Activated CD4-positive, alpha-beta memory T cell treated with anti-CD3 and anti-CD28 coated beads for 36 hours (primary cell): ENCODE results near the gene BIRC6. TPM values are rescaled to one million over a fixed set of nuclear protein-coding genes. Genes with fewer than 3 reads are reported as not detected.

Source experiments
- CTCF ChIA-PET: fragments of 350-600 bp; sonication (Branson Sonifier 250); formaldehyde crosslinking; loops from one replicate; lab custom pipeline; 2021; ENCODE audit warnings: antibody characterized with exemption, inconsistent platforms; lab: Charles Lee
- POLR2A ChIA-PET: fragments of 350-600 bp; sonication (Branson Sonifier 250); formaldehyde crosslinking; loops from one replicate; lab custom pipeline; 2021; ENCODE audit warnings: antibody characterized with exemption; lab: Charles Lee
- DNase-seq: peaks from one replicate; pipeline ENCODE4 v3.0.0-alpha.2; 2020
- H3K27ac Mint-ChIP-seq: one replicate; pipeline ENCODE4 v1.8.0; 2021; ENCODE audit warnings: mixed read lengths
- H3K27me3 Mint-ChIP-seq: one replicate; pipeline ENCODE4 v1.8.0; 2021; ENCODE audit warnings: mixed read lengths
- H3K36me3 Mint-ChIP-seq: one replicate; pipeline ENCODE4 v1.8.0; 2021; ENCODE audit warnings: mixed read lengths
- H3K4me1 Mint-ChIP-seq: one replicate; pipeline ENCODE4 v1.8.0; 2021; ENCODE audit warnings: low read depth, mixed read lengths
- H3K4me3 Mint-ChIP-seq: one replicate; pipeline ENCODE4 v1.8.0; 2021; ENCODE audit warnings: mild to moderate bottlenecking, mixed read lengths
- H3K9me3 Mint-ChIP-seq: one replicate; pipeline ENCODE4 v1.8.0; 2021; ENCODE audit warnings: mixed read lengths
- intact Hi-C: fragments of 100-400 bp; cut with micrococcal nuclease; formaldehyde crosslinking; loops from one replicate; pipeline ENCODE4 v1.15.1; 2023
- total RNA-seq, 2 experiments: library from RNA; stranded (reverse); gene quantifications; one replicate each; pipeline ENCODE4 v1.2.3, GENCODE V29; 2021

Gene BIRC6
- total RNA-seq, 2 experiments from 2014 or later: 58.2 to 62.4 TPM

DNA sequence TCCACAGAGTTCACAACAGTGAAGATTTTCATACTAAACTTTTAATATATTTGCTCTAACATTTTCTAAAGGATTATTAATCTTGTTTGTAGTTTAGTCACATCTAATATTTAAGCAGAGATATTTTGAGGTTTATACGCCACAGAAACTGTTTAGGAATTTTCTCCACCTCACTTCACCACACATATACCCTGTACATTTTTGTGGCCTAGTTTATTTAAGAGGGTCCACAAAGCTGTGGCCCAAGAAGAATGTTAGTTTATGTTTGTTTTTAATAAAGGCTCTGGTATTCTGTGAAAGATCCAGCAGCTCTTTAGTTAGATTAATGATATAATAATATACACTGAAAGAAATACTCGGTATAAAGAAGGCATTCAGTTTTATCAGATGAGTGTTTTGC lies 138.3 kb downstream of the BIRC6 start:
- peaks cover 18% of the 10 kb centered on the region for H3K36me3 Mint-ChIP-seq
- ChIA-PET POLR2A (no interaction called here), CTCF (no interaction called here)
- H3K9me3 Mint-ChIP-seq: no peaks in the 10 kb centered on the region
- H3K27me3 Mint-ChIP-seq: no peaks in the 10 kb centered on the region
- intact Hi-C loops: no loop called here
- DNase-seq: no peak
- peaks cover 5% of the 10 kb centered on the region for H3K4me1 Mint-ChIP-seq
- no peak overlapping the region for H3K27ac Mint-ChIP-seq
- no peak overlapping the region for H3K4me3 Mint-ChIP-seq

DNA sequence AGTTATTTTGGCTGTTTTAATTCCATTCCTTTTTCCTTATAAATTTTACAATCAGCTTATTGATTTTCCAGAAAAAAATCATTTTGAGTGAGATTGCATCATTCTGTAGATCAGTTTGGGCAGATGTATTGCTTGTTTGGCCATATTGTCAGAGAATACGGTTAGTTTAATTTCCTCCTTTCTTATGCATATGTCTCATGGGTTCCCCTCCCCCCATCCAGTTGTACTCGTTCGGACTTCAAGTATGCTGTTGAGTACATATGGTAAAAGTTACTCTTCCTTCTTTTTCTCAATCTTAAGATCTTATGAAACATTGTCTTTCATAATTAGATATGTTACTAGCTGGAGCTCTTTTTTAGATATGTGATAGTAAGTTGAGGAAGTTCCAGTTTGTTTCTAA lies 139.8 kb downstream of the BIRC6 start:
- POLR2A ChIA-PET: no interaction called here

DNA sequence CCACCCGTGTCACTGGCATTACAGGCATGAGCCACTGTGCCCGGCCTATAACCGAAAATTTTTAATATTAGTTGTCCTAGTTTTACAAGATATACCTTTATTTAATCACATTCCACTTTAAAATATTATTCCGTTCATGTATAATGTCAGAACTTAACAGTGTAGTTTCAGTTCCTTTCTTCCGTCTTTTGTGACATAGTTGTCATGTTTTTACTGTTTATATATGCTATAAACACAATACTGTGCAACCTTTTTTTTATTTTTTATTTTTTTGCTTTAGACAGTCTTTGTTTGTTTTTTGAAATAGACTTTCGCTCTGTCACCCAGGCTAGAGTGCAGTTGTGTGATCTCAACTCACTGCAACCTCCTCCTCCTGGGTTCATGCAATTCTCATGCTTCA lies 141.5 kb downstream of the BIRC6 start:
- no peak overlapping the region for H3K27ac Mint-ChIP-seq
- POLR2A ChIA-PET: no interaction called here
- no peaks in the 10 kb centered on the region for H3K4me1 Mint-ChIP-seq
- H3K27me3 Mint-ChIP-seq: no peaks in the 10 kb centered on the region
- H3K9me3 Mint-ChIP-seq: no peaks in the 10 kb centered on the region
- H3K4me3 Mint-ChIP-seq: no peak overlapping the region
- H3K36me3 Mint-ChIP-seq: peaks cover 24% of the 10 kb centered on the region
- CTCF ChIA-PET: no interaction called here
- no peak for DNase-seq
- intact Hi-C loops: no loop called here

More for the DNA sequence above, 139.8 kb downstream of the BIRC6 start:
- no peak overlapping the region for H3K27ac Mint-ChIP-seq
- CTCF ChIA-PET: interaction anchor here (1.0 kb wide), 1 partner anchor 10 kb away, joined by 3 read pairs; no protein-coding TSS in a partner anchor
- intact Hi-C loops: no loop called here
- H3K9me3 Mint-ChIP-seq: no peaks in the 10 kb centered on the region
- peaks cover 19% of the 10 kb centered on the region for H3K36me3 Mint-ChIP-seq
- no peak for DNase-seq
- no peaks in the 10 kb centered on the region for H3K27me3 Mint-ChIP-seq
- H3K4me3 Mint-ChIP-seq: no peak overlapping the region
- no peaks in the 10 kb centered on the region for H3K4me1 Mint-ChIP-seq

- intact Hi-C loops: no loop called here
- peaks cover 23% of the 10 kb centered on the region for H3K36me3 Mint-ChIP-seq
- H3K27me3 Mint-ChIP-seq: no peaks in the 10 kb centered on the region
- ChIA-PET POLR2A (no interaction called here), CTCF (no interaction called here)
- H3K4me3 Mint-ChIP-seq: no peak overlapping the region
- no peak overlapping the region for H3K27ac Mint-ChIP-seq
- DNase-seq: no peak
- H3K9me3 Mint-ChIP-seq: no peaks in the 10 kb centered on the region
- no peaks in the 10 kb centered on the region for H3K4me1 Mint-ChIP-seq
Observed at GRCh38 chr2:32502941-32503340, 146.1 kb downstream of the BIRC6 start.

GRCh38 chr2:32504877-32505478 lies 148.2 kb downstream of the BIRC6 start:
- intact Hi-C loops: no loop called here

GRCh38 chr2:32506446-32506845 lies 149.6 kb downstream of the BIRC6 start:
- intact Hi-C loops: no loop called here
- H3K9me3 Mint-ChIP-seq: no peaks in the 10 kb centered on the region
- no peaks in the 10 kb centered on the region for H3K4me1 Mint-ChIP-seq
- CTCF ChIA-PET: interaction anchor here (1.0 kb wide), 1 partner anchor 9 kb away, joined by 3 read pairs; no protein-coding TSS in a partner anchor
- no peaks in the 10 kb centered on the region for H3K27me3 Mint-ChIP-seq
- POLR2A ChIA-PET: no interaction called here
- no peak overlapping the region for H3K4me3 Mint-ChIP-seq
- no peak overlapping the region for H3K27ac Mint-ChIP-seq
- DNase-seq: no peak
- H3K36me3 Mint-ChIP-seq: peaks cover 30% of the 10 kb centered on the region

More at GRCh38 chr2:32504877-32505478, 148.2 kb downstream of the BIRC6 start:
- H3K4me3 Mint-ChIP-seq: no peak overlapping the region
- no peak for DNase-seq
- H3K36me3 Mint-ChIP-seq: peaks cover 27% of the 10 kb centered on the region
- no peak overlapping the region for H3K27ac Mint-ChIP-seq
- ChIA-PET POLR2A (no interaction called here), CTCF (interaction anchor here (0.6 kb wide), 2 partner anchors 12 to 15 kb away, joined by 3 to 6 read pairs; no protein-coding TSS in a partner anchor)
- no peaks in the 10 kb centered on the region for H3K27me3 Mint-ChIP-seq
- H3K4me1 Mint-ChIP-seq: no peaks in the 10 kb centered on the region
- no peaks in the 10 kb centered on the region for H3K9me3 Mint-ChIP-seq

DNA sequence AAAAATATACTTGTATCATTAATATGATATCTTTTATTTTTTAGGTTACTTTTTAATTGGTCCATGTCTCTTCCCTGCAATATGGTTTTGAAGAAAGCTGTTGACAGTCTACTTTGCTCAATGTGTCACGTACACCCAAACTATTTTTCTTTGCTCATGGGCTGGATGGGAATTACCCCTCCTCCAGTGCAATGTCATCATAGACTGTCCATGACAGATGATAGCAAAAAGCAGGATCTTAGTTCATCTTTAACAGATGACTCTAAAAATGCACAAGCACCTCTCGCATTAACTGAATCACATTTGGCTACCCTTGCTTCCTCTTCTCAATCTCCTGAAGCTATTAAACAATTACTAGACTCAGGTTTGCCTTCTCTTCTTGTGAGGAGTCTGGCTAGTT lies 158.1 kb downstream of the BIRC6 start:
- DNase-seq: no peak
- H3K4me1 Mint-ChIP-seq: no peaks in the 10 kb centered on the region
- H3K36me3 Mint-ChIP-seq: peaks cover 46% of the 10 kb centered on the region
- POLR2A ChIA-PET: no interaction called here
- CTCF ChIA-PET: no interaction called here
- no peaks in the 10 kb centered on the region for H3K9me3 Mint-ChIP-seq
- no peak overlapping the region for H3K4me3 Mint-ChIP-seq
- intact Hi-C loops: no loop called here
- no peaks in the 10 kb centered on the region for H3K27me3 Mint-ChIP-seq
- H3K27ac Mint-ChIP-seq: no peak overlapping the region

DNA sequence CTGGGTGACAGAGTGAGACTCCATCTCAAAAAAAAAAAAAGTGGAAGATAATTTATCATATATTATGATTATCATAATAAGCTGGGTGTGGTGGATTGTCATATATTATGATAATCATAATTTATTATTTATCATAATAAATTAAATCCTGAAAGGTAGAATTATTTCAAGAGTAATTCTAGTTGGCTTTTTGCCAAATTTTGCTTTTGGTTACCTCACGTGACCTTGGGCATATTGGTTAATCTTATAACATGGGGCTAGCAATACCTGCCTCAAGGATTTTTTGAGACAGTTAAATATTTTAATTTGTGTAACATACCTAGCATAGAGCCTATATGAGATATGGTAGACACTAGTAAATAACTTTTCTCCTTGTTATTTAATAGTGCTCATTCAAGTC lies 159.7 kb downstream of the BIRC6 start:
- Mint-ChIP-seq H3K4me3 (no peak overlapping the region), H3K36me3 (peaks cover 44% of the 10 kb centered on the region), H3K4me1 (no peaks in the 10 kb centered on the region), H3K27ac (no peak overlapping the region), H3K27me3 (no peaks in the 10 kb centered on the region), H3K9me3 (no peaks in the 10 kb centered on the region)
- no peak for DNase-seq
- CTCF ChIA-PET: no interaction called here
- POLR2A ChIA-PET: no interaction called here
- intact Hi-C loops: no loop called here

DNA sequence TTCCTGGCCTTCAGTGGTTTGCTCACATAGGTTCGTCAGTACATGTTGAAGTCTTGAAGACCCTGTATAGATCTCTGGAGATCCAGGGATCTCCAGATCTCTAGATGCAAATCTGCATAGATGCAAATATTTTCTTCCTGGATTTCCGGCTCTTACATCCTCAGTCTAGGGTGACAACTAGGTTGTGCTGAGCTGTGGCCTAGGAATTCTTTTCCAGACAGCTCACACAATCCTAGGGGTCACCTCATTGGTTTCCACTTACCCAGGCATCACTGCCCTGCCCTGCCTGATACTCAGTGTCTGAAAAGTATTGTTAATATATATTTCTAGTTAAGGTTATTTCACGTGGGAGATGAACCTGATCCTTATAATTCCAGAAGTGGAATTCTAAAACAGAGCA lies 165.9 kb downstream of the BIRC6 start:
- Mint-ChIP-seq H3K27ac (no peak overlapping the region), H3K36me3 (peaks cover 45% of the 10 kb centered on the region), H3K27me3 (no peaks in the 10 kb centered on the region), H3K9me3 (no peaks in the 10 kb centered on the region), H3K4me1 (no peaks in the 10 kb centered on the region), H3K4me3 (no peak overlapping the region)
- ChIA-PET CTCF (no interaction called here), POLR2A (no interaction called here)
- intact Hi-C loops: no loop called here
- no peak for DNase-seq

GRCh38 chr2:32523686-32524085 lies 166.9 kb downstream of the BIRC6 start:
- no peak for DNase-seq
- H3K36me3 Mint-ChIP-seq: peaks cover 44% of the 10 kb centered on the region
- H3K4me1 Mint-ChIP-seq: no peaks in the 10 kb centered on the region
- no peaks in the 10 kb centered on the region for H3K9me3 Mint-ChIP-seq
- intact Hi-C loops: no loop called here
- H3K27me3 Mint-ChIP-seq: no peaks in the 10 kb centered on the region
- no peak overlapping the region for H3K4me3 Mint-ChIP-seq
- CTCF ChIA-PET: no interaction called here
- POLR2A ChIA-PET: no interaction called here
- H3K27ac Mint-ChIP-seq: no peak overlapping the region

DNA sequence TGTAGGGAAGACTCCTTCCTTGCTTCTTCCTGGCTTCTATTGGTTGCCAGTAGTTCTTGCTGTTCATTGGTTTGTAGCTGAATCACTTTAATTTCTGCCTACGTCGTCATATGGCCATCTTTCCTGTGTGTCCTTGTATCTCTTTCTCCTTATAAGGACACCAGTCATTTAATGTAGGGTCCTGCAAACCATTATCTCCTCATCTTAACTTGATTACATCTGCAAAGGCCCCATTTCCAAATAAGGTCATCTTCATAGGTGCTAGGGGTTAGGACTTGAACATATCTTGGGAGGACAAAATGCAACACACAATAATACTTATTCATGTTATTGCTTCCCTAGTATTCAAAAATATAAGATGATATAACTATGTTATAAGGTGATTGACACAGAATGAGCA lies 175.5 kb downstream of the BIRC6 start:
- ChIA-PET CTCF (interaction anchor here (0.6 kb wide), 1 partner anchor 302 kb away, joined by 3 read pairs; no protein-coding TSS in a partner anchor), POLR2A (no interaction called here)
- no peaks in the 10 kb centered on the region for H3K27me3 Mint-ChIP-seq
- no peaks in the 10 kb centered on the region for H3K9me3 Mint-ChIP-seq
- H3K27ac Mint-ChIP-seq: no peak overlapping the region
- peaks cover 3% of the 10 kb centered on the region for H3K4me1 Mint-ChIP-seq
- peaks cover 70% of the 10 kb centered on the region for H3K36me3 Mint-ChIP-seq
- no peak overlapping the region for H3K4me3 Mint-ChIP-seq
- intact Hi-C loops: no loop called here
- no peak for DNase-seq

DNA sequence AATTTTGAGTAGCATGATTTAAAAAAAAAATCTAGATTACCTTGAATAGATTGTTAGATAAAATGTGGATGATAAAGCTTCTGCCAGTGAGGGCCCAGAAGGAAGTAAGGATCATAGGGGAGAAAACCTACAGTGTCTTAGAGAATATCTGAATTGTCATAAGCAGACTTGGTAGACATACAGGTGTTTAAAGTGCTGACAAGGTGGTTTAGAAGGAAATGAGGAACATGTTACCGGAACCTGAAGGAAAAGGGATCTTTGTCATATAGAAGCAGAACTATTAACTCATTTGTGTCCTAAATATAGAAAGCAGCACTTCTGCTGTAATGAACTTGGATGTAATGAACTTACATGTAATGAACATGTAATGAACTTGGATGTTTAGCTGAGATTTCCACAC lies 176.1 kb downstream of the BIRC6 start:
- ChIA-PET CTCF (interaction anchor here (0.6 kb wide), 1 partner anchor 302 kb away, joined by 3 read pairs; no protein-coding TSS in a partner anchor), POLR2A (no interaction called here)
- DNase-seq: no peak
- H3K27ac Mint-ChIP-seq: no peak overlapping the region
- no peak overlapping the region for H3K4me3 Mint-ChIP-seq
- no peaks in the 10 kb centered on the region for H3K9me3 Mint-ChIP-seq
- no peaks in the 10 kb centered on the region for H3K27me3 Mint-ChIP-seq
- H3K36me3 Mint-ChIP-seq: peaks cover 64% of the 10 kb centered on the region
- intact Hi-C loops: no loop called here
- peaks cover 3% of the 10 kb centered on the region for H3K4me1 Mint-ChIP-seq

DNA sequence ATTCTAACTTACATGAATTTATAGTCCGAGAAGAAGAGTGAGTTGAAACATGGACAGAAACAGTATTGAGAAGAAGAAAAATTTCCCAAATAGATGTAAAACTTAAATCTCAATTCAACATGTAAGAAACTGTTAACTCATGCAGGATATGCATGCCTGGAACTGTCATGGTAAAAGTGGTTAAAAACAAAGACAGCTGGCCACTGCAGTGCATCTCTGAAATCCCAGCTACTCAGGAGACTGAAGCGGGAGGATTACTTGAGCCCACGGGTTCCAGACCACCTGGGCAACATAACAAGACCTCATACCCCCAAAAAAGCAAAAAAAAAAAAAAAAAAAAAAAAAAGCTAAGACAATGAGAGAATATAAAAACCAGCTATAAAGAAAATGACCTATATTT lies 178.0 kb downstream of the BIRC6 start:
- ChIA-PET POLR2A (no interaction called here), CTCF (no interaction called here)
- Mint-ChIP-seq H3K9me3 (no peaks in the 10 kb centered on the region), H3K4me3 (no peak overlapping the region), H3K27ac (no peak overlapping the region), H3K27me3 (no peaks in the 10 kb centered on the region), H3K36me3 (peaks cover 56% of the 10 kb centered on the region), H3K4me1 (peaks cover 13% of the 10 kb centered on the region)
- no peak for DNase-seq
- intact Hi-C loops: no loop called here
